ENCODE data around the gene NEK2.
"Not testable (repeated sequence)": the region's sequence is repeated elsewhere in the genome, so short reads cannot be mapped to it uniquely, and the experiment has no call there.

The NEK2 gene

GRCh38 chr1:211693911-211694310, 18.5 kb upstream of the NEK2 start:
- DNase-seq: not testable (repeated sequence)

- DNase-seq: no peak
Measured at GRCh38 chr1:211688421-211688820, 13.0 kb upstream of the NEK2 start.

GRCh38 chr1:211687462-211688215, 12.2 kb upstream of the NEK2 start:
- no peak for DNase-seq

DNA sequence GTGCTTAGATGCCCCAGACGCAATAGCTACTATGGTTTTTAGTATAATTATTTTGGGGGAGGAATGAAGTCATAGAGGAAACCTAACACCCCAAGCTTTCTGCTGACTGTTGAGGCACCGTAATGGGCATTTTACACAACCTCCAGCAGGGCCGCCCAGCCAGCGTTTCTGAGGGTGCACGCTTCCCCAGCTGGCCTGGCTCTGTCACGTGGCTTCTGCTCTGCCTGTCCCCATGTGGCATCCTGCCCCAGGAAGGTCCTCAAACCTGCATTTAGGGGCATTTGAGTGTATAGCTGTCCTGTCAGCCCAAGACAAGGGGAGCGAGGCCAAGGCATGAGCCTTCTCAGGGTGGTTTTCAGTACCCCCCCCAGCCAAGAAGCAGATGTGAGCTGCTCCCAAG, 10.4 kb upstream of the NEK2 start:
- DNase-seq: no peak

DNA sequence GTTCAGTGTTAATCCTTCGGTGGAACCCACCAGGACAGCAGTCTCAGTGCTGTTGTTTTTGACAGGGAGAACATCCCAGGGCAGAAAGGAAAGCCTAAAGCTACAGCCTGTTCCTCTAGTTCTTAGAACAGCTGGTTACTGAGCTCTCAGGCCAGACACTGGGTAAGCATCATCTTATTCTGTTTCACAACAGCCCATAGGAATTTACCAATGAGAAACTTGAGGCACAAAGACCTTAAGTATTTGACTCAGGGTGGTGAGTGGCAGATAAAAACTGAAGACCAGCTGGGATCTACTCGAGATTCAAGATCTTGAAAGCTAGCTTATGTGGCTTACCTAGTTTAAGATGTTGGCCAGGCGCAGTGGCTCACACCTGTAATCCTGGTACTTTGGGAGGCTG, 9.4 kb upstream of the NEK2 start:
- no peak for DNase-seq

GRCh38 chr1:211684331-211684730, 8.9 kb upstream of the NEK2 start:
- DNase-seq: no peak

DNA sequence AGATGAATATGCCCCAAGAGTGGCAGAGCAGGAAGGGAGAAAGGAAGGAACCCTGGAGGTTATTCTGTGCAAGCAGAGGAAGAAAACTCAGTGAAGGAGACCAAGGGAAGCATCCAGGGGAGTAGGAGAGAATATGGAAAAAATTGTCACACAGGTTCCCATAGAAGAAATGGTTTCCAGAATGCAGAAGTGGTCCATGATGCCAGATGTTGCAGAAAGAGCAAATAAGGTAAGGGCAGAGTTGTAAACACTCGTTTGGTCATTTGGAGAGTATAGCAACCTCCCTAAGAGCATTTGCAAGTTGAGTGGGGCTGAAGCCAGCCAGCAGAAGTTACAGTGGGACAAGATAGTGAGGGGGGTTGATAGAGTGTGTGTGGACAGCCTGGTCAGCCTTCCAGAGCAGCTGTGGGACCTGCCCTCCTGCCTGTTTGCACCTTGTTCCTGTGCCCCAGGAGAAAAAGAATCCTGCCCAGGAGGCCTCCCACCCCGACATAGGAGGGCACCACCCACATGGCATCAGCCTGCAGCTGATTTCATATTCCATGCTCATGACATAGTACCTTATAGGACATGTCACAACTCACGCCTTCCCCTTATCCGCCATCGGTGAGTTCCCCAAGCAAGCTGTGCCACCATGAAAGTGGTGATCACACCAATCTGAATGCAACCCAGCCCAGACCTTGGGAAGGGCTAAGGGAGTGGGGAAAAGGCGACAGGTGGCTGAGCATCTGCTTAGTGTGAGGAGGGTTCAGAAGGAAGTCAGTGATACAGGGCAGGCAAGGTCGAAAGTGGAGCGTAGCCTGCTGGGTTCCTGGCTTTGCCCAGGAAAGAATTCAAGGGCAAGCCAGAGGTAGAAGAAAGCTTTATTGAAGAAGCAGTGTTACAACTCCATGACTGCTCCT, 8.2 kb upstream of the NEK2 start:
- DNase-seq: no peak

DNA sequence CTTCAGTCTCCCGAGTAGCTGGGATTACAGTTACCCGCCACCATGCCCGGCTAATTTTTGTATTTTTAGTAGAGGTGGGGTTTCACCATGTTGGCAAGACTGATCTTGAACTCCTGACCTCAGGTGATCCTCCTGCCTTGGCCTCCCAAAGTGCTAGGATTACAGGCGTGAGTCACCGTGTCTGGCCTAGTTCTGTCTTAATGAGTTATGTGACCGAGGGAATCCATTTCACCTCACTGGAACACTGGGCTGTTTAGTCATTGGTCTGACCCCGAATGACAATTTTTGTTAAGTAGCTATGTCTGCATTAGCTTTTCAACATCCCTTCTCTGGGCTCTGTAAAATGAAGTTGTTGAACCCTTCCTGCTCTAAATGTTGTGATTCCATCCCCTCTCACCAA, 6.8 kb upstream of the NEK2 start:
- DNase-seq: not testable (repeated sequence)

- peak; percentile 49 for DNase-seq
Measured at GRCh38 chr1:211680752-211681327, 5.4 kb upstream of the NEK2 start.

DNA sequence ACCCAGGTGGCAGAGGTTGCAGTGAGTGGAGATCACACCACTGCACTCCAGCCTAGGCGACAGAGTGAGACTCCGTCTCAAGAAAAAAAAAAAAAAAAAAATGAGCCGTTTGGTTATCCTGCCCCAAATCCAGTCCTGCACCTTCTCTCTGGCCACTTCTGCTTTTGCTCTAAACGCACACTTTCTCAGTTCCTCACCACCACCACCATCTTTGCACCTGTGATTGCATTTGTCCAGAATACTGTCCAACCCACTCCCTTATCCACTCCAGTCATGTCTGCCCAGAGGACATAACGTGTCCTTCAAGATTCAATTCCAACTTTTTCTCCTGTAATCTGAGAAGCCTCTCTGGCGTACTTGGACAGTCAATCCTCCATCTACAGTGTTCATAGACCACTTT, 2.2 kb upstream of the NEK2 start:
- DNase-seq: no peak

GRCh38 chr1:211676761-211677160, 1.3 kb upstream of the NEK2 start:
- DNase-seq: no peak

DNA sequence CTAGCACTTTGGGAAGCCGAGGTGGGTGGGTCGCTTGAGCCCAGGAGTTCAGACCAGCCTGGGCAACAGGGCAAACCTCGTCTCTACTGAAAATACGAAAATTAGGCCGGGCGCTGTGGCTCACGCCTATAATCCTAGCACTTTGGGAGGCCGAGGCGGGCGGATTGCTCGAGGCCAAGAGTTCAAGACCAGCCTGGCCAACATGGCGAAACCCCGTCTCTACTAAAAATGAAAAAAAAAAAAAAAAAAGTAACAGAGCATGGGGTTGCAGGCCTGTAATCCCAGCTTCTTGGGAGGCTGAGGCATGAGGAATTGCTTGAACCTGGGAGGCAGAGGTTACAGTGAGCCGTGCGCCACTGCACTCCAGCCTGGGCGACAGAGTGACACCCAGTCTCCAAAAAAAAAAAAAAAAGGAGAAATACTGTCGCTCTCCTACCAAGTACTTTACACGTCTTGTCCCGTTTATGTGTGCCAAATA, 724 bp upstream of the NEK2 start:
- DNase-seq: no peak

DNA sequence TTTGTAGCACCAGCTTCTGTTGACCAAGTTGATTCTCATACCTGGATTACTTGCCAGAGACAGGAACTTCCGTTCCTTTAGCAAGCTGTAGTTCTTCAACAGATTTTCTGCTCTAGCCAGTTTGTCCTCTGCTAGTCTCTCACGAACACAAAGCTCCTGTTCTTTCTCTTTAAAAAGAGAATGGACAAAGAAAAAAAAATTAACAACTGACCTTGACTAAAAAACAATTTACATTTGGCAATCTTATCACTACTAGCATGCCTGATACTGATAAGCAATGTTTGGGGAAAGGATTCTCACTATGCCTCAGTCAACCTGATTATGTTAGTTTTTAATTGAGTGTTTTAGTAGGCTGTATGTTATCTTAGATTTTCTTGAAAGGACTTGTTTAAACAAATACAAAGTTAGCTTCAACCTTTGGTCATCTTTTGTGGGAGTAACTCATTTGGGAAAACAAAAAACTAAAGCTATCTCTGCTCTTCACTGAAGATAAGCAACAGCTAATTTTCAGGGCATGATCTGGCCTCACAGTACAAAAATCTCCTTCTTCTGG, 8.3 kb downstream of the NEK2 start:
- no peak for DNase-seq

DNA sequence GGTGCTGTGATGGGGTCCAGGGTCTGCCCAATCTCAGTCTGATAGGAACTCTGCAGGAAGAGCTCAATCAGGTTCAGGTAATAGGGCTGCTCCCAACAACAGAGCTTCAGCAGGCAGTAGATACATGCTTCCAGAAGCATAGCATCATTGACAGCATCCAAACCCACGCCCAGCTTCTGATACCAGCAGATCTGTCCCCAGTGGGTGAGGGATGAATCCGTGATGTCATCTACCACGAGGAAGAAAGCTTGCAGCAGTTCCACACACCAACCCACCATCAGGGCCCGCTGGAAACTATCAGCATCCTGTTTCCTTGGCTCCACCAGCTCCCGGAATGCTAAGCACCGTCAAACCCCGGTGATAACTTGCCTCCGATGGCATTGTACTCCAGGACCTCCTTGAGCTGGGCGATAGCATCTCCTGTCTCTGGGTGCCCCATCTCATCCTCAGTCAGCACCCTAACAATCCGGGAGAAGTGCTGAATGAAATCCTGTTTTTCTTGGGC, 14.7 kb downstream of the NEK2 start:
- no peak for DNase-seq

GRCh38 chr1:211656728-211657127, 18.7 kb downstream of the NEK2 start:
- no peak for DNase-seq

DNA sequence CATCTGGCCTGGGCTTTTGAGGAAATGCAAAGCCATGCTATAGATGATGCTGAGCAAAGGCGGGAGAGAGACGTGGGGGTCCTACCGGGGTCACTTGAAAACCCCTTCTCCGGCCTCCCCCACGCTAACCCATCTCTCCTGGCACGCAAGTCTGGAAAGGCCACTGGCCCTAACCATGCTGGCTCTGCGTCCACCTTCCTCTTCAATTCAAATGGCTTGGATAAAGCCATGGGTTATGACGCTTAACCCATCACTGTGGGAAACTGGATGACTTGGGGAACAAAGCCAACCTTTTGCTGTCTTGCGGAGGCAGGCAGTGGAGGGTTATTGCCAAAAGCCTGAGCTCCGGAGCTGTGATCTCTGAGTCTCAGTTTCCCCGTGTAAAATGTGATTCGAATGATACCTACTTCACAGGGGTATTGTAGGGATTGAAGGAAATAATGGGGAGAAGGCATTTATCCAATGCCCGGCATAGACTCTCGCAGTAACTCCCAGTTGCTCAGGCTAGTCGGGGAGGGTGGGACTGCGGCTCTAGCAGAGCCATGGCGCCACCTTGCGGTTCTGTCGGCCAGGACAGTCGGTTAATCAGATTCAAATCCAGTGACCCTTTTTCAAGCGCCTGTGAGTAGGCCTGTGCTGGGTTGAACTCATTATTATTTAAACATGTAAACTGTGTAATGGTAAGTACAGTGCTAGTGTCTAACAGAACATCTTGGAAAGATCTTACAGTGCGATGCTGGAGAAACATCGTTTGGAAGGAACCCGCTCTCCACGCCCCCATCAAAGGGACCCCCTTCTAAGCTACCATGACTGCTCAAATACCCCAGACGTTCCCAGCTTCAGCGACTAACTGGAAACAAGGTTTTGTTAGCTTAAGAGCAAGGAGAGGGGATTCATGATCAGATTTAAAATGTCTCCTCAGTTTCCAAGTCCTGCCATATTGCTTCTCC, 20.3 kb downstream of the NEK2 start:
- DNase-seq: peak; percentile 16

GRCh38 chr1:211653959-211654496, 21.4 kb downstream of the NEK2 start:
- DNase-seq: no peak

GRCh38 chr1:211653293-211653692, 22.1 kb downstream of the NEK2 start:
- no peak for DNase-seq

- no peak for DNase-seq
Measured at GRCh38 chr1:211652371-211652770, 23.1 kb downstream of the NEK2 start.

- DNase-seq: no peak
Measured at GRCh38 chr1:211650904-211651303, 24.5 kb downstream of the NEK2 start.

Data from NCI-H2029 treated with DMSO at 0.1 percent for 48 hours (cell line).